ENCODE data around the gene CFAP43.

Gene CFAP43

GRCh38 chr10:104231784-104232612 lies at the start of gene CFAP43:
TSS of gene CFAP43 (minus strand) at chr10:104232364. CDS start at chr10:104232246, 118 bp downstream.
- peak; percentile 98 for DNase-seq

GRCh38 chr10:104281694-104282093 lies 49.5 kb upstream of the CFAP43 start:
- no peak for DNase-seq

GRCh38 chr10:104279550-104280259 lies 47.5 kb upstream of the CFAP43 start:
- no peak for DNase-seq

GRCh38 chr10:104277785-104278184 lies 45.6 kb upstream of the CFAP43 start:
- no peak for DNase-seq

GRCh38 chr10:104276192-104276591 lies 44.0 kb upstream of the CFAP43 start:
- DNase-seq, result no peak

- DNase-seq, result peak; percentile 60
These were observed 42.9 kb upstream of the CFAP43 start for GRCh38 chr10:104274762-104275721.

GRCh38 chr10:104273899-104274575 lies 41.9 kb upstream of the CFAP43 start:
- DNase-seq, result peak; percentile 65

GRCh38 chr10:104273286-104273685 lies 41.1 kb upstream of the CFAP43 start:
- no peak for DNase-seq

- DNase-seq, result peak; percentile 99
These were observed 36.8 kb upstream of the CFAP43 start, which contains the start of gene GSTO2 for GRCh38 chr10:104268713-104269645. TSS of gene GSTO2 (plus strand) at chr10:104269184. CDS start at chr10:104274916, 5,732 bp downstream.

- DNase-seq, result peak; percentile 52
These were observed 36.2 kb upstream of the CFAP43 start for GRCh38 chr10:104268405-104268712.

GRCh38 chr10:104267721-104268404 lies 35.7 kb upstream of the CFAP43 start:
- no peak for DNase-seq

- DNase-seq, result no peak
These were observed 32.6 kb upstream of the CFAP43 start for GRCh38 chr10:104264783-104265182.

GRCh38 chr10:104262055-104262454 lies 29.9 kb upstream of the CFAP43 start:
- peak; percentile 64 for DNase-seq

- peak; percentile 77 for DNase-seq
These were observed 28.6 kb upstream of the CFAP43 start for GRCh38 chr10:104260775-104261115.

GRCh38 chr10:104259999-104260774 lies 28.0 kb upstream of the CFAP43 start:
- DNase-seq, result no peak

GRCh38 chr10:104259456-104259855 lies 27.3 kb upstream of the CFAP43 start:
- DNase-seq, result no peak

GRCh38 chr10:104258209-104258608 lies 26.0 kb upstream of the CFAP43 start:
- no peak for DNase-seq

- DNase-seq, result no peak
These were observed 25.1 kb upstream of the CFAP43 start for GRCh38 chr10:104257235-104257634.

GRCh38 chr10:104256335-104256961 lies 24.3 kb upstream of the CFAP43 start:
- DNase-seq, result peak; percentile 55

Measured in hematopoietic multipotent progenitor cell treated with erythropoietin and hydrocortisone succinate and interleukin-3 and kit ligand, for 8 days (in vitro differentiated cells).